GM21723 (cell line): Measurements from ENCODE around the gene TPCN1.

Experiments used
- ATAC-seq: cut with Tn5 transposase; IDR thresholded peaks from one replicate; pipeline ENCODE4 v1.9.1; 2021; ENCODE audit warnings: mild to moderate bottlenecking, moderate library complexity; ENCODE audit not compliant: unreplicated experiment

Gene TPCN1

DNA sequence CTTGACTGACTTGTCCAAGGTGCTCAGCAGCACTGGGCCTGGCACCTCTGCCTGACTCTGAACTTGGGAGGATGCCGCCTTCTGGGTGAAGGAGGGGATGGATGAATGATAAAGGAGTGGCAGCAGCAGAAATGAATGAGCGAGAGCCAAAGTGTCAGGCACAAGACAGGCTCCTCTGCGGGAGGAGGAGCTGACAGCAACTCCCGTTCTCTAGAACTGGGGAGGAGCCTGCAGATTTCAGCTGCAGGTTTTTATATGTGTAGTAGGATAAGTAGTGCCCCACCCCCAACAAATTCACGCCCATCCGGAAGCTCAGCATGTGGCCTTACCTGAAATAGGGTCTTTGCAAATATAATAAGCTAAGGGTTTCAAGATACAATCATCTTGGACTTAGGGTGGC lies 80.5 kb downstream of the TPCN1 start:
- ATAC-seq, result no peak

DNA sequence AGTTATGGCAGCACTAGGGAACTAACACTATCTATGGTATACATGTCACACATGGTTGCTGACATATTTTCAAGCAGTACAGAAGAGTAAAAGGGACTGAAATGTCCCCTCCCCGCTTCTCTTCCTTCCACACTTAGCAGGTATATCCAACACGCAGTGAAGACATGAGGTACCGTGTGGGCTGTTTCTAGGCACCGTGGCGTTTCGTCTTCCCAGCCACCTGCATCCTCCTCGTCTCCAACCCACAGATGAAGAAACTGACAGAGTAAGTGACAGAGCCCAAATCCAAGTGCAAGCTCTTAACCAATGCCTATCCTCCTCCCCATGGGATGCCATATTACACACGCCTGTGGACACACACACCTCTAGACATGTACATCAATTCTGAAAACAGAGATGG lies 81.2 kb downstream of the TPCN1 start:
- ATAC-seq, result no peak

DNA sequence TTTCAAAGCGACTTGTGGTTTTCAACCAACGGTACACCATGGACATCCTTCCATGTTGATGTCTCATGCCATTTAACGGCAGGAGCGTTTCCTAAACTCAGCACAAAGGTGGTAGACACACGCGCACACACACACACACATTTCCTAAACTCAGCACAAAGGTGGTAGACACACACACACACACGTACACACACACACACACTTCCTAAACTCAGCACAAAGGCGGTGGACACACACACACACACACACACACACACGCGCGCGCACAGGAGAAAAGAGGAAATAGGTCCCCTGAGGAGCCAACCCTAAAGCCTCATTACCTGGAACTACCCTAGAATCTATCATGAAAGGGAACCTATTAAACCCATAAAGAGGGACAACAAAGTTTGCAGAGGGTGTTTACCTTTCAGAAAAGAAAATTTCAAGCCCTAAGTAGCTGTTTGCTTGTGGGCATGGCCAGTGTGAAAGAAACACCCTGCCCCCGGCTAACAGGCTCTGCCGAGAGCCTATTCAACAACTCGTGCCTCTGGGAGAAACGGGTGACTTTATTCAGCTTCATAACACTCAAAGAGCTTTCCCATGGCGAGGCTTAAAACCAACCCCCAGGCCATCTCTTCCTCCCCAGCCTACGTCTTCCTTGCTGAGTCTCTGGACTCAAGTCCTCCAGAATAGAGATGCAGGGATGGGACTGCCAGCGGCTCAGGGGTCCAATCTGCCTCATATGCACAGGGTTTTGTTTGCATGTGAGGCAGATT lies 81.8 kb downstream of the TPCN1 start:
- ATAC-seq, result no peak

DNA sequence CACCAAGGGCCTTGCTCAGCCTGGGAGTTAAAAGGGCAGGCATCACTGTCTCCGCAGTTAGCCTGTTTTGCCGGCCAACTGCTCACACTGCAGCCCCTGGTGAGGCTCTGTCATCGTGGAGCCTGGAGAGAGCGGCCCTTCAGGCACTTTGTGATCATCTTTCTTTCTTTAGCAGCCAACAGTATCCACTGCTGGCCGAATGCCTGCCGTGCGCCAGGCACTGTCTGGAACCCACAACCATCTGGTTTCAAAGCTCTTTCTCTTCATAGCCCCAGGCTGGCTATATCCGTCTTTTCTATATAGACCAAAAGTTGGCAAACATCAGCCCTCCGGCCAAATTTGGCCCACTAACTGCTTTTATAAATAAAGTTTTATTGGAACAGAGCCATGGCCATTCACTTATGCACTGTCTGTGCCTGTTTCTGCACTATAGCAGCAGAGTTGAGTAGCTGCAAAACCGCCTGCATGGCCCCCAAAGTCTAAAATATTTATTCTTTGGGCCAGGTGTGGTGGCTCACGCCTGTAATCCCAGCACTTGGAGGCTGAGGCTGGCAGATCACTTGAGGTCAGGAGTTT lies 84.1 kb downstream of the TPCN1 start:
- ATAC-seq, result no peak

DNA sequence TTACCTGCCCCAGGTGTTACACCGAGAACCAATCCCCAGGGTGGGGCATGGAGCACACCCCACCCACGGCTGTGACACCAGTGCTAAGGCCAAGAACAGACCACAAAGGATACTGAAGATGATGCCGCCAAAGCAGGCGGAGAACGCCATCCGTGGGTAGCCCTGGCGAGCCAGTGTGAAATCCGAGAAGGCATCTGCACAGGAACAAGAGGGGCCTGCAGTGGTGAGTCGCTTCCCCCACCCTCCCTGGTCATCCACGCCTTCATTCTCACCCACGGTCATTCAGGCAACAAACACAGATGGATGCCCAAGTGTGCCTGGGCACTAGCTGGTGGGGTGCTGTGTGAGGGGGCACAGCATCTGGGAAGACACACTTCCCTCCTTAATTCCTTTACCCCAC lies 85.1 kb downstream of the TPCN1 start:
- no peak for ATAC-seq

GRCh38 chr12:113310489-113310888 lies 89.2 kb downstream of the TPCN1 start:
- ATAC-seq, result no peak

GRCh38 chr12:113314121-113314529 lies 92.9 kb downstream of the TPCN1 start:
- no peak for ATAC-seq

GRCh38 chr12:113315358-113315757 lies 94.1 kb downstream of the TPCN1 start:
- no peak for ATAC-seq

- ATAC-seq, result no peak
Observed at GRCh38 chr12:113316155-113316554, 94.9 kb downstream of the TPCN1 start.

DNA sequence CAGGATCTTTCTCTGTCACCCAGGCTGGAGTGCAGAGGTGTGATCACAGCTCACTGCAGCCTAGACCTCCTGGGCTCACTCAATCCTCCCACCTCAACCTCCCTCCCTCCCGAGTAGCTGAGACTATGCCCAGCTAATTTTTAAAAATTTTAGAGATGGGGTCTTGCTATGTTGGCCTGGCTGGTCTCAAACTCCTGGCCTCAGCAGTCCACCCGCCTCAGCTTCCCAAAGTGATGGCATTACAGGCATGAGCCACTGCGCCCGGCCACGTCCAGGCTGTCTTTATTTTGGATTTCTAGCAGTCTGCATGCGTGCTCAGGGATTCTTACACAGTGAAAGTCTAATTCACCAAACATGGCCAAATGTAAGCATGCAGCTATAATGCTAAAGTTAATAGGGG lies 95.9 kb downstream of the TPCN1 start:
- no peak for ATAC-seq

DNA sequence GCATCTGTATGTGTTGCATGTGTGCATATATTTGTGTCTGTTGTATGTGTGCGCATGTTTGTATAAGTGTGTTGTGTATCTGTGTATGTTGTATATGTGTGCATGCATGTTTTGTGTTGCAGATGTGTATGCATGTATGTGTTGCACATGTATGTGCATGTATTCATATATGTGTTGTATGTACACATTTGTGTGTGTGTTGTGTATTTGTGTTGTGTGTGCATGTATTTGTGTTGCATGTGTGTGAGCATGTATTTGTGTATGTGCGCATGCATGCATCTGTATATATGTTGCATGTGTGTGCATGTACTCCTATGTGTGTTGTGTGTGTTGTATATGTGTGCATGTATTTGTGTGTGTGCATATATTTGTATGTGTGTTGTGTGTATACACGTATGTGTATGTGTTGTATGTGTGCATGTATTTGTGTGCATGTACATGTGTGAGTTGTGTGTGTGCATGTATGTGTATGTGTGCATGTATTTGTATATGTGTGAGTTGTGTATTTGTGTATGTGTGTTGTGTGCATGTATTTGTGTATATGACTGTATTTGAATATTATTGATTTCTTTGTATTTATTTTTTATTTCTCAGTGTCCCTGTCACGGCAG lies 96.9 kb downstream of the TPCN1 start:
- ATAC-seq, result no peak

- no peak for ATAC-seq
Observed at GRCh38 chr12:113318900-113319628, 97.8 kb downstream of the TPCN1 start.

DNA sequence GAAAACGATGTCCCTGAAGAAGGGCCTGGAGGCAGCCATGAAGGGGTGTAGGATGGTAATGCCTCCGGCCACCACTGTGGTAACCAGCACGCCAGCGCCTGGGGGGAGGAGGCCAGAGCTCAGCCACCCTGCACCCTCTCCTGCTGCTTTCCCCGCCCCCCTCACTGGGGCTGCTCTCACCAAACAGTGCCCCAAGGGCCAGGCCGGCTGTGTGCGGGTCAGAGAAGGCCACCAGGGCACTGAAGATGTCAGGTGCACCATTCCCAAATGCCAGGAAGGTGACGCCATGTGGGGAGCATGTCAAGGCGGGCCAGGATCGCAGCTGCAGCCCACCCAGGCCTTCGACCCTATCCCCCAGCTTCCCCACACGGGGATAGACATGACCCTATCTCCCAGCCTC lies 99.1 kb downstream of the TPCN1 start:
- ATAC-seq, result no peak

- no peak for ATAC-seq
Observed at GRCh38 chr12:113322343-113322742, 101.1 kb downstream of the TPCN1 start.

DNA sequence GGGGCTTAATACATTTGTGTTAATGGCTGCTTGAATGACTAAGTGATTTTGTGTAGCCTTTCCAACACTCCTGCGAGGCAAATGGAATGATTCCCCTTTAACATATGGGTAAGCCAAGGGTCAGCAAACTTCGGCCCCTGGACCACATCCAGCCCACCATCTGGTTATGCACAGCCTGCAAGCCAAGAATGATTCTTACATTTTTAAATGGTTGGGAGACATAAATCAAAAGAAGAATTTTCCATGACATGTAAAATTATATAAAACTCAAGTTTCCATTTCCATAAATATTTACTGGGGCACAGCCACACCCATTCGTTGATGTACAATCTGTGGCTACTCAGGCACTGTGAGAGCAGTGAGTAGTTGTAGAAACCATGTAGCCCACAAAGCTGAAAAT lies 104.7 kb downstream of the TPCN1 start:
- no peak for ATAC-seq

DNA sequence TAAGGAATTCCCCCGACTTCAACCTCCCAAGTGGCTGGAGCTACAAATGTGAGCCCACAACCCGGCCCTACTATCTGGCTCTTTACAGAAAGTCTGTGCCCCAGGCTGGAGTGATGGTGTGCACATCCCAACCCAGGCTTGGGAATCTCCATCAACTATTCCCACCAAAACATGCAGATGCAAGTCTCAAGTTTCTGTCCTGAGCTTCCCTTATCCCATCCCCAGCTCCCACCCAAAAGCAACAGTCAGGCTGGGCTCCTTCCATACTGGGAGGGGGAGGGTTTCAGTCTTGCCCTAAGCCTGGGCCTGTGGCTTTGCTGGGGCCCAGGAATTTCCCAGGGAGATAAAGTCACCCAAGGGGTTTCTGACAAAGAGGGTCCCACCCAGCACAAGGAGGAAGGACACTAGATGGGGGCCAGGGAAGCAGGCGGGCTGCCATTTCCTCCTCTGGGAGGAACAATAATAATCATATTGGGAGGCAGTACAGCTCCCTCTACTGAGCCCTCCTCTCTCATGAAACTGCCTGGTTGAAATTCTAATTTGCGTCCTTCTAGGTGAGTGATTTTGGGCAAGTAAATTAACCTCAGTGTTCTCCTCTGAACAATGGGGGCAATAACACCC lies 105.6 kb downstream of the TPCN1 start:
- ATAC-seq, result no peak

- ATAC-seq, result no peak
Observed at GRCh38 chr12:113328368-113328889, 107.2 kb downstream of the TPCN1 start.

DNA sequence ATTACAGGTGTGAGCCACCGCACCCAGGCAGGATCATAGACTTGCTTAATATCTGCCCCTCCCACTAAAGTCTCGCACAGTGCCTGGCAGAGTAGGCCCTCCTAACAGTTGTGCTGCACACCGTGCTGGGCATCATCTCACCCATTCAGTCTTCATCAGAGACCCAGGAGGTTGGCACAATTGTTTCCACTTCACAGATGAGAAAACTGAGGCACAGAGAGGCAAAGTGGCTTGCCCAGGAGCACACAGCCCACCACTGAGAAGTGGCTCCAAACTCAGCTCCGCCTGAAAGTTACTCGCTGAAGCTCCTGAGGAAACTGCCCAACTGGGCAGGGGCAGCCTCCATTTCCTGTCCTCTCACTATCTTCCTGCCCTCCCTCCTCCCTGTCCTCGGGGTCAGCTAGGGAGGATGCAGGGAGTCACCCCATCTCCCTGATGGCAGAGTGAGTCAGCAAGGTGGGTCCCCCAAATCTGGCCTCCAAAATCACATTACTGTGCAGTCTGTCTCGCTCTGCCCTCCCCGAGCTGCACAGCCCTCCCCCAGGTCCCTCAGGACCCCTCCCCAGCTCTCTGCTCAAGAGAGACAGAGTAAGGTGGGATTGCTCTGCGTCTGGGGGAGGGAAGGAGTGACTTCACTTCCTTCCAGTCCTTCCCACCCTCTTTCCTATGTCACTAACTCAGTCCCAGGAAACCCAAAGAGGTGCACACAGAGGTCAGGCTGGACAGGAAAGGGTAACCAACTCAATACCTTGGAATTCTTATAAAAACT lies 107.9 kb downstream of the TPCN1 start:
- no peak for ATAC-seq

- ATAC-seq, result no peak
Observed at GRCh38 chr12:113329791-113330417, 108.6 kb downstream of the TPCN1 start.

DNA sequence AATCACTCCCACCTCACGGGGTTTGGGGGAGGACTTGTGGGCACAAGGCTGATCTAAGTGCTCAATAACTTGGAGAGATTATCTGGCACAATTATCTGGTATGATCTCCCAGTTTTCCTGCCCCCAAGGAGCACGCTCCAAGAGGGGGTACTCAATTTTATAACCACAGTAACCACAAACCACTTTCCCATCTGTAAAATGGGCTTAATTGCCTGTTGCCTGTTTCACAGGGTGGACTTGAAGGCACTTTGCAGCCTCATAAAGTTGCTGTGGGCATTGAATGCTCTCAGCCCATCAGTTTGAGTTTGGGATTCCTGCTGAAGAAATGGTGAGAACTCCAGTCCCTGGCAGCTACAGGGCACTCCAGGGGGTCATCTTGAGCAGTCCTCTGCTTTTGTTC lies 109.2 kb downstream of the TPCN1 start:
- ATAC-seq, result no peak
